Measurements from ENCODE around the gene MDM2.
"Not testable (repeated sequence)": the region's sequence is repeated elsewhere in the genome, so short reads cannot be mapped to it uniquely, and the experiment has no call there.

The MDM2 gene

GRCh38 chr12:68788554-68789143 is 19.3 kb upstream of the MDM2 start:
- no peak for DNase-seq

- no peak for DNase-seq
Measured at GRCh38 chr12:68789144-68789878, 18.7 kb upstream of the MDM2 start.

GRCh38 chr12:68790081-68790951 is 17.7 kb upstream of the MDM2 start:
- DNase-seq, result no peak

GRCh38 chr12:68790952-68791234 is 17.1 kb upstream of the MDM2 start:
- DNase-seq, result no peak

DNA sequence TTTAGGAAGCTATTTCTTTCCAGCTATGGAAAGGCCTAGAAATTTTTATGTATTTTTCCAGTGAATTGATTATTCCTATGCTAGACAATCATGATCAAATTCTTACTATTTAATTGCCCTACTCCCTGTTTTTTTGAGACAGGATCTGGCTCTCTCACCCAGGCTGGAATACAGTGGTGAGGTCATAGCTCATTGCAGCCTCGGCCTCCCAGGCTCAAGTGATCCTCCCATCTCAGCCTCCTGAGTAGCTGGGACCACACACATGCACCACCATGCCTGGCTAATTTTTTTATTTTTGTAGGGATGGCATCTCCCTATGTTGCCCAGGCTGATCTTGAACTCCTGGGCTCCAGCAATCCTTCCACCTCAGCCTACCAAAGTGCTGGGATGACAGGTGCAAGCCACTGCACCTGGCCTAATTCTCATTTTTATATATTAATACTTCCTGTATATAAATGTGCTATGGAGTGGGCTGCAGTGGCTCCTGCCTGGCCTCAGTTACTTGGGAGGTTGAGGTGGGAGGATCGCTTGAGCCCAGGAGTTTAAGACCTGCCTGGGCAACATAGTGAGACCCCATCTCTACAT is 16.0 kb upstream of the MDM2 start:
- no peak for DNase-seq

- DNase-seq, result peak; percentile 13
Measured at GRCh38 chr12:68792952-68793351, 15.0 kb upstream of the MDM2 start.

GRCh38 chr12:68793436-68793835 is 14.5 kb upstream of the MDM2 start:
- DNase-seq, result no peak

GRCh38 chr12:68793975-68794652 is 13.9 kb upstream of the MDM2 start:
- no peak for DNase-seq

- DNase-seq, result no peak
Measured at GRCh38 chr12:68794653-68795251, 13.2 kb upstream of the MDM2 start.

DNA sequence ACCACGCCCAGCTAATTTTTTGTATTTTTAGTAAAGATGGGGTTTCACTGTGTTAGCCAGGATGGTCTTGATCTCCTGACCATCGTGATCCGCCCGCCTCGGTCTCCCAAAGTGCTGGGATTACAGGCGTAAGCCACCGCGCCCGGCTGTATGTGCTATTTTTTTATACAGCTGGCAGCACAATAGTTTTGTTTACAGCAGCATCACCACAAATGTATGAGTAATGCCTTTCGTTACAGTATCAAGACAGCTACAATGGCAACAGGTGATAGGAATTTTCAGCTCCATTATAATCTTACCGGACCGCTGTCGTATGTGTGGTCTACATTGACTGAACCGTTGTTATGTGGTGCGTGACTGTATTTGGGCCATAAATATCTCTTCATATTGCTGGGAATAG is 11.6 kb upstream of the MDM2 start:
- no peak for DNase-seq

- DNase-seq, result no peak
Measured at GRCh38 chr12:68798882-68799234, 9.1 kb upstream of the MDM2 start.

- DNase-seq, result no peak
Measured at GRCh38 chr12:68800294-68800693, 7.7 kb upstream of the MDM2 start.

DNA sequence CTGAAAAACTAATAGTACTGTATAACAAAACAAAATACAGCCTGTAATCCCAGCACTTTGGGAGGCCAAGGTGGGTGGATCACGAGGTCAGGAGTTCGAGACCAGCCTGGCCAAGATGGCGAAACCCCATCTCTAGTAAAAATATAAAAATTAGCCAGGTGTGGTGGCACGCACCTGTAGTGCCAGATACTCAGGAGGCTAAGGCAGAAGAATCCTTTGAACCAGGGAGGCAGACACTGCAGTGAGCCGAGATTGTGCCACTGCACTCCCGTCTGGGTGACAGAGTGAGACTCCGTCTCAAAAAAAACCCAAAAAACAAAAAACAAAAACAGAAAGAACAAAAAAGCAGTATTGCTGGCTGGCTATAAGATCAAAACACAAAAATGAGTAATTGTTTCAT is 6.9 kb upstream of the MDM2 start:
- not testable (repeated sequence) for DNase-seq

GRCh38 chr12:68802372-68802745 is 5.6 kb upstream of the MDM2 start:
- not testable (repeated sequence) for DNase-seq

GRCh38 chr12:68802911-68803651 is 4.9 kb upstream of the MDM2 start:
- not testable (repeated sequence) for DNase-seq

DNA sequence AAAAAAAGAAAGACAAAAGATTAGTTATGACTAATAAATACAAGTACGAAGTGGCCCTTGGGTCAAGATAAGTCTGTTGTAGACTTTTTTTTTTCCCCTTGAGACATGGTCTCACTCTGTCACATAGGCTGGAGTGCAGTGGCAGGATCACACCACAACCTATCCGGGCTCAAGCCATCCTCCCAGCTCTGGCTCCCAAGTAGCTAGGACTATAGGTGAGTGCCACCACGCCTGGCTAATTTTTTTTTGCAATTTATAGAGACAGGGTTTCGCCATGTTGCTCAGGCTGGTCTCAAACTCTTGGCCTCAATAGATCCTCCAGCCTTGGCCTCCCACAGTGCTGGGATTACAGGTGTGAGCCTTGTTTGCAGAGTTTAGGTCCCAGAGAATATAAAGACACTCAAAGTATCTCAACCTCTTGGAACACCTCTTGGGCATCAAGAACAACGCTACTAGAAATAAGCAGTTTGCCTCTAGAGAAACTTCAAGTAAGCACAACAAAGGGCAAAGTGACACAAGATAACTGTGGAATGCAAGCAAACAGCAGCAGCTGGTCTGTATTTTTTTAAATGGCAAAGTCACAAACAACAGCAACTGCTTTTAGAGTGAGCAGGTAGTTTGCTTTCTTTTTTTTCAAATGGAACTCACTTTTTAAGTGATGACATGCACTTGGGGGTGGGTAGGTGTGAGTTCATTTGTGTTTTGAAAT is 3.9 kb upstream of the MDM2 start:
- DNase-seq, result no peak

DNA sequence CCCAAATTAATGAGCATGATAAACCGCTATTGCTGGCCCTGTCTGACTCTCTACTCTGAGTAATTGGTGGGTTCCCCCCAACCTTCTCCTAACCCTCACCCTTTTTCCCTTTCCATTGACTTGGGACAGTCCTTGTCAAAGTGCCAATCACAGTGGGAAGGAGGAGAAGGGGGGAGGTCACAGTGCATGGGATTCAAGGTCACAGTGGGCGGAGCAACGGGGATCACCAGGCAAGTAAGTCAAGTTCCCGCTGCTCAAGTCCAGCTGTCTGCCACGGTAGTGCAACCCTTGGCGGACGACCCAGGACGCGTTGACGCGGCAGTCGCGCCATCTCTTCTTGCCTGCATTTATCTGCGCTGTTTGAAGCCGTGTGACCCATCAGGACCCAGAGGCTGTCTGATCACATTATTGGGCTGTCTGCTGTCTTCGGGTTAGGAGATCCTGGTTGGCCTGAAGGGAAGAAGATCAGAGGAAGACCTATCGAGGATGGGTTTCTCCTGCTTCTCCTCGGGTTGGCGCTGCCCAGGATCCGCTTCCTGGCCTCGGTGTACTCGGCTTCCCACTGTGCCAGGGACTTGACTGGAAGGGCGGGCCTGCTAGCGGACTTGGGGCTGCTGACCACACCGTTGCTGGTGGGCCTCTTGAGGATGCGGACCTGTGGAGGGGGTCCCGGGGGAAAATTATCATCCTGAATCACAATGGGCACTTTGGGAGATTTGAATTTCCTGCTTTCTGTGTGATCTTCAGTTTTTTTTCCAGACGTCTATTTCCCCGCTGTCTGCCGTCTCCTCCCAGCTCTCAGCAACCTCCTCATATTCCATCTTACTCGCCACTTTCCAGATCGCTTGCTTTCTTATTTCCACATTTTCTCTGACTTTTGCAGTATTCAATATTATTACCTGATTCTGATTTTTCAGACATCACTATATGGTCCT is 3.1 kb upstream of the MDM2 start:
- no peak for DNase-seq

- no peak for DNase-seq
Measured at GRCh38 chr12:68805592-68806120, 2.3 kb upstream of the MDM2 start.

DNA sequence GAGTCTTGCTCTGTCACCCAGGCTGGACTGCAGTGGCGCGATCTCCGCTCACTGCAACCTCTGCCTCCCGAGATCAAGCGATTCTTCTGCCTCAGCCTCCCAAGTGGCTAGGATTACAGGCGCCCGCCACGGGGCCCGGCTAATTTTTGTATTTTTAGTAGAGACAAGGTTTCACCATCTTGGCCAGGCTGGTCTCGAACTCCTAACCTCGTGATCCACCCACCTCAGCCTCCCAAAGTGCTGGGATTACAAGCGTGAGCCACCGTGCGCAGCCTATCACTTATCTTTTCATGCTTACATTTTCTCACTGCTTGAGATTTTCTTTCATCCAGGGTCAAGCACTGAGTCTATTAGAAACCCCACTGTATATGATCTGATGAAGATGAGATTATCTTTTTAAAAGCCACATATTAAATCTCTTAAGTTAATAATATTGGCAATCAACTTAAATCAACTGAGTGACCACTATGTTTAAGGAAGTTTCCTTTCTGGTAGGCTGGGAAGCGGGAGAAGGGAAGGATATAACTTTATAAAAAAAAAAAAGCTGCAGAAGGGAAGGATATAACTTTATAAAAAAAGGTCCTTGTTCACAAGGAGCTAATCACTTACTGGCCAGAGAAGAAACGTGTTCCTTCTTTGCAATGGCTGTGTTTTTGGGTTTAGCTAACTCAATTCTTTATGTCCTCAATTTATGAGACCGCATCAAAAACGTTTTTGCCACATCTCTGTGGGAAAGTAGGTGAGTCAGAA is 1.3 kb upstream of the MDM2 start:
- no peak for DNase-seq
